ENCODE results near the gene COPS2.
"Not testable (repeated sequence)": the region's sequence is repeated elsewhere in the genome, so short reads cannot be mapped to it uniquely, and the experiment has no call there.

COPS2 gene

DNA sequence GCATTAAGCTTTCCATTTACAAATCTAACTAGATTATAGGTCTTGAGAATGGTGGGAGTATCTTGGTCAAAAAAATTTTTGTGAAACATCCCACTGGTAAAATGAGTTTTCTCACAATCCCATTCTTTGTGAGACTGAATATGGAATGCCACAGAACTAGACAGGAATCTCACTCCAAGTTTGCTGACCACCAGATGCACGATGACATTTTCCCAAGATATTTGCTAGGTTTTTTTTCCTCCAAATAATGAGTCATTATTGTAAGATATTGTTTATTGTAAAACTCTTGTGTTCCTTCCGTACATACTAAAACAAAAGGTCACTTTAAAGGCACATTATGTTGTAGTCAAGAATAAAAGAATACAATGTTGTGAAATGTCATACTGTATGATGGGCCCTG lies 53.9 kb downstream of the COPS2 start:
- no peak for DNase-seq

DNA sequence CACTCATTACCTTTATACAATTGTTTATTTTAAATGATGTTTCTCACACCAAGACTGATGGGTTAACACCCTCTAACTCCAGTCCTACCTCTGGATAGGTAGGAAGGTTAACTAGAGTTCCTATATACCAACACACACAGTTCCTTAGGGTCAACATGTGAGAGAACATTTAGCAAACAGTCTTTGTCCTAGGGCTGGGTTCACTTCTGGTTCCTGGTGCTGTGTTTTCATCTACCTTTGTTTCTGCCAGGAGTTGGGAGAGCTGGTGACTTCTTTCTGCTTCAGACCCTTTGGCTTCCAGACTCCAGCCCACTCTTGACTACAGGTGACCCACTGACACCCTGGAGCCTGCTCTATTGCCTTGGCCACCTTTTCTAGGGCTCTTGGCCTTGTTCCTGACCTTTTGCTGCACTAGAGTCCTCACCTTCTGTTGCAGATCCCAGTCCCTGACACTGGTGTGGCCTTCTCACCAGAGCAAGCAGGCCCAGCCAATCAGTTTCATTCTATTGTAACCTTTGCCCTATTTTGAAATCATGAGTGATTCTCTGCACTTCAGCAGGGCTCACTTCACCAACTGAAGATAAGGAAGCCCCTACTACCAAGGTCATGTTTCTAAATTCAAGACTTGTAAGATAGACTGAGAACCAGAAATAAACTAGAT lies 59.2 kb downstream of the COPS2 start:
- DNase-seq: no peak

DNA sequence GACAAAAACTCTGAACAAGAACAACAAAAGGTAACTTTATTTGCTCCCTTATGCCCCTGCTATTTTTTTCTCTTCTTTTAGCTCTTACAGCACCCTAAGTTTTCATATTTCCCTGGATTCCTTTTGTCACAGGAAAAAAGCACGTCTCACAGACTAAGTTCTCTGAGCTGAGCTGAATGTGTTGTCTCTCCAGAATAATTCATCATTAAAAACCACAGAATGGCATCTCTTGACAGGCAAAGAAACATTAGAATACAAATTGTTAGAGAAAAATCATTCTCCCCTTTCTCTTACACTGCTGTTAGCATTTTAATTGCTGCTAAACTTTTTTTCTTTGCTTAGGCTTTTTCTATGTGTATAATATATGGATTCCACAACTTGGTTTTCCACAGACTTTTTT lies 60.5 kb downstream of the COPS2 start:
- no peak for DNase-seq

DNA sequence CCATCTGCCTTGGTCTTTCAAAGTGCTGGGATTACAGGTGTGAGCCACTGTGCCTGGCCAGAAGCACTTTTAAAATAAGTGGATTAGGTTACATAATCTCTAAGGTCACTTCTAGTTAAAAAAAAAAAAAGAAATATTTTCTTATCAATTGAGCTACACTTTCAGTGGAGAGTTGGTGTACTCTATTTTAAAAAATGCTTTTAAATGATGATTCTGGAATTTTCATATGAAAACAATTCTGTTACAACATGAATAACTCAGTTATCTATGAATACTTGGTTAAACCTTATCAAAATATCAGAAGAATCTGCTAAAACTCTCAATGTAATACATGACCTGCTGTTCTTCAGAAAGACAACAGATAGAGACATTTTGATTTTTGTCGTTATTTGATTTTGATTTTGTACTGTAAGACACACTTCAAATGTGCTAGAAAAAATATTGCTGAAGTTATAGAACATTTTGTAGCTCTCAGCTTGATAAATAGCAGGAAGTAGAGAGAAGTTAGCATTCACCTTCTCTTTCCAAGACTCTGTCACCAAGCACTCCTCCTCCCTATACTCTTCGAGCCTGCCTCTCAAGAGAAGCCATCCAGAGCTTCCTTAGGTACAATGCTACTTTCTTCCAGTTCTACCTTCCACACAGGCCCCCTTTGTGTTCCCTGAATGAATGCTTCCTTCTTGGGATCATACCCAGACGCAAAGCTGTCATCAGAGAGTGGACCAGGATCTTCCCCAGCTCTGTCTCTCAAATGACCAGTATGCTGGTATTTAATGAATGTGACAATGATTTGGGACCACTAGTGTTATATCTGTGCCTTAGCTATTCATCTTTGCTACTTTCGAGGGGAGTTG lies 61.9 kb downstream of the COPS2 start:
- DNase-seq: no peak

DNA sequence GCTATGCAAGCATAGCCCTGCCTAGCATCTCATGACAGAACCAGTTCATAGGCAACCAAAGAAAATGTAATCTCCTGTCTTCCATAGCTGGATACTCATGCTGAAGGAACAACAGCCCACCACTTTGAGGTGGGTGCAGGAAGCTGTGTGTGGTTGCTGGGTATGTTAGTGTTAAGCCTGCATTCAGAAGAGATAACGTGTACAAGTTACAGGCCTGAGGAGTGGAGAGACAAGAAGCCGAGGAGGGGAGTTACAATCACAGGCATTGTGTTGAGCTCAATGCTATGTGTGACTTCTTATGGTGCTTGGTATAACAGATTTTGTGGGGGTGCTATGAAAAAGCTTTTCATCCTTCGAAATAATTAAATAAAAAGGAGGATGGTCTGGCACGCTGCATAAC lies 66.4 kb downstream of the COPS2 start:
- DNase-seq: no peak

DNA sequence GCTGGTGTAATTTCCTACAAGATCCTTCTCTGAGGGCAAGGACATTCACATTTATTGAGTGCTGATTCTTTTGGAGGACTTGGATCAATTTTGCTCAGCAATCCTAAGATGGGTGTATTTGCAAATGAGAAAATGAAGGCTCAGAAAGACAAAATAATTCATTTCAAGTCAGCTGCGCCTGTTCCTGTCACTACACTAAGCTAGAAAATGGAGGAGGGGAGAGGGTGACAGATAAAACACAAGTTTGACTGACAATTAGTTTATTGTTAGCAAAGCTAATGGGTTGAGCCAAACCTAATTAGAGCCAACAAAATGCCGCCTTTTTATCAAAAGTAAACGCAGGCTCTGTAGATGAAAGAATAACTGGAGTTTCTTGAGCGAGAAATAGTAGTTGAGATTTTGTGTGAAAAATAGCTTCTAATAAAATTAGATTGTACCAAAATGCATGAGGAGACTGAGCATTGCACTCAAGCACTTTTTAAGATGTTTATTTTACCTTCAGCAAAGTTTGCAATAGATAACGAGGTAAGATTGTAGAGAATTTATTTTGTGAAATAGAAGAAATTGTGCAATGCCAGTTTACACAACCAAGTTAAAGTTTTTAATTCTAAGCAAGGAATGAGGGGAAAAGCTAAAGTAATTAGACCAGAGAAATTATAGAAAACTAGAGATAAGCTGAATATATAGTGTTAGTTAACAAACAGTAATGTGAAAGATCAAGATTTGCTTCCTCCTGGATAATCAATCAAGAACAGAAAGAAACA lies 69.5 kb downstream of the COPS2 start:
- no peak for DNase-seq

DNA sequence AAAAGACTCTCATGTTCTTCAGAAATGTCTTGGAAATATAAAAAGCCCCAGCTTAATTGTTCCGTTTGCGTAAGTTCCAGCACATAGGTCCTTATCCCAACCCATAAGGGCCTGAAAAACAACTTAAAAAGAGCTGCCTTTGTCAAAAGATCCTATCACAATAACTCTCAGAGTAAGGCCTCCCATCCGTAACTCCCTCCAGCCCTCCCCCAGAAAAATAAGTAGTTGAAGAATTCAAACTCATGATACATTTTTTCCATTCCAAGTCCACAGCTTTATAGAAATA lies 71.2 kb downstream of the COPS2 start:
- DNase-seq: no peak

DNA sequence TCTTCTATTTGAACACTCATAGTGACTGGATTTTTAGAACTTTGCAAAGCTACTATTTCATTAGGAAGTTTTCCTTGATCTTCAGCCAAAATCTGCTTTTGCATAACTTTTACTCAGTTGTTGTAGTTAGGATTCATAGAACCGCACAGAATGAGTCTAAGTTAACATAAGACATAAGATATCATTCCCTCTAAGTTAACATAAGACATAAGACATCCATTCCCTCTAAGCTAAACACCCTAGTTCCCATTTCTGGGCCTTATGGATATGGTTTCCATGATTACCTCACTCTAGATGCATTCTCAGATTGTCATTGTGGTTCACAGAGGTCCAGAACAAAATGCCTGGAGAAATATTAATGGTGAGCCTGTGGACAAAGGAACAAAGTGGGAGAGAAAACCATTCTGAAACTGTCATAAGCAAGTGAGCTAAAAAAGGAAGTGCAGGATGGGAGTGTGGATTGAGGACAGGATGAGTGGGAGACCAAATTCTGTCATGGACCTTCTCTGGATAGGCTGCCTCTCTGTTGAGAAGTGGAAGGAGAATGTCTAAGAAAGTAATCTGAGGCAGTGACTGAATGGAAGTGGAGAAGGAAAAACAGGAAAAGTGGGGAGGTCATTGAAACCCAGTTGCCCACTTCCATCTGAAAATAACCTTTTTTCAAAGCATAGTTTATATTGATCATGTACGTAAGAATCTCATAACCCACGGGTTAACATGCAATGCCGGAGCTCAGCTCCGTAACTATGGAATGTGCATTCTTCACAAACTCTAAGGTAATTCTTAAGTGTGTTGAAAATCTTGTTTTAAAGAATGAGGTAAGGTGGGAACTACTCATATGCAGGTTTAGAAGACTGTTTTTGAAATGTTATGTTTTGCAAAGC lies 71.8 kb downstream of the COPS2 start:
- DNase-seq: no peak

DNA sequence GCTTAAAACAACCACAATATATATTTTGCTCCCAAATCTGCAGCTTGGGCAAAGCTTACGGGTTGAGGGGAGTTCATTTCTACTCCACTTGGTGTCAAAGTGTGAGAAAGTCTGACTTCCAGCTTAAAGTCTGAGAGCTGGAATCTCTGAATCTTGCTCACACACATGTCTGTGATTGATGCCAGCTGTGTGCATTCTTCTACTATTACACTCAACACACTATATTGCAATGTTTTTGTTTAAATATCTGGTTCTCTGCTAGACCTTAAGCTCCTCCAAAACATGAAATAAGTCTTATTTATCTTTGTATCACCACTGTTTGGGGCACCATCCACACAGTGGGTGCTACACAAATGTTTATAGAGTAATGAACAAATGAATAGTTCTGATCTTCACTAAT lies 72.4 kb downstream of the COPS2 start:
- DNase-seq: no peak

DNA sequence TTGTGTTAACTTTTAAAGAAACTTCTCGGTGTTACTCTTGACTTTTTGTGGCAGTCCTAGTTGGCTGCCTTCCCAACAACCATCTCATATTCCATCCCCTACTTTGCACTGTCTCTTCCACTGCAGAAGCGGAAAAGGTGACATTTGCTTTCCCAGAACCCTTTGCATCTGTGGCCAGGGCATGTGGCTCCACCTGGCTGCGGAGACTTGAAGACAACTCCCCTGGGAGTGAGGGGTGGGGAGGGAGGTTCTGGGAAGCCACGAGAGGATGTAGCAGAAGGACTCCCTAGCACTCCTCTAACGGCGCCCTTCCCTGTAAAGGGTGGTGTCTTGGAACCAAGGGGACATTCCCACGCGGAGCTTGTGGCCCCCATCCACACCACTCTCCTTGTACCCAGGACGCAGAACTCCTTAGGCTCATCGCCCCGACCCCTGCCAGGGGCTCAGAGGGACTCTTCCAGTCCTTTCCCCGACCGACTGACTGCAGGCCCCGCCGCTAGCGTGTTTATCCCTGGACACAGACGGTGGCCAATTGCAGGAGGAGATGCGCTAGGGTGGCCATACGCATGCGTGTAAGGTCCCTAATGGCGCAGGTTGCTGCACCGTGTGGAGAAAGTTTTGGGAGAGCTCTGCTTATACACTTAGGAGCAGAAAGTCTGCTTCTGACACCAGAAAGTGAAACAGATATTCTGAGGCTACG lies 75.9 kb downstream of the COPS2 start:
- no peak for DNase-seq

DNA sequence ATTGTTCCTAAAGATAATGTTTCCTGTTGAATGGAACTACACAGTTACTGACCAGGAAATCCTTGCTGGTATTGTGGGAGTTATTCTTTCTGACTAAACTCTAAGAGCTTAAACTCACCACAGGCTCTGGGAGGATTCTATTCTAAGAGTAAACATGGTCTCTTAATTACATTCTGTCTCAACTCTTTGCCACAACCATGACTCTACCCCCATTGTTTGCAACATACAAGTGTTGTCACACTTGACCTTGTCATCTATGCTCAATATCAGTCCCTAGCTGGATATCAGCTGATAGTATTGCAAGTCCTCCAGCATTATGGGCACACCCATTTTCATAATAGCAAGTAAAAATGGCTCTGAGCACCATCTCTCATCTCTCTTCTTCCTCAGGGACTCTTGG lies 79.5 kb downstream of the COPS2 start:
- DNase-seq: no peak

DNA sequence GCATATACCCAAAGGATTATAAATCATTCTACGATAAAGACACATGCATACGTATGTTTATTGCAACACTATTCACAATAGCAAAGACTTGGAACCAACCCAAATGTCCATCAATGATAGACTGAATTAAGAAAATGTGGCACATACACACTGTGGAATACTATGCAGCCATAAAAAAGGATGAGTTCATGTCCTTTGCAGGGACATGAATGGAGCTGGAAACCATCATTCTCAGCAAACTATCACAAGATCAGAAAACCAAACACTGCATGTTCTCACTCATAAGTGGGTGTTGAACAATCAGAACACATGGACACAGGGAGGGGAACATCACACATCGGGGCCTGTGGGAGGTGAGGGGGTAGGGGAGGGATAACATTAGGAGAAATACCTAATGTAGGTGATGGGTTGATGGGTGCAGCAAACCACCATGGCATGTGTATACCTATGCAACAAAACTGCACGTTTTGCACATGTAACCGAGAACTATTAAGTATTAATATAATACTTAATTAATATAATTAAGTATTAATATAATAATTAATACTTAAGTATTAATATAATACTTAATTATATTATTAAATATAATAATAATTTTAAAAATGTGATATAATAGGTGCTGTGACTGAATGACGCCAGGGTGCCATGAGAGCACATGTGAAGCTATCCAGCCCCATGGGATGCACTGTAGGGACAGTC lies 80.7 kb downstream of the COPS2 start:
- not testable (repeated sequence) for DNase-seq

Measured in NCI-H1417 treated with DMSO at 0.1 percent for 48 hours (cell line).